IPS DF 6.9 (cell line): Measurements from ENCODE around the gene ITGAL.
"Not testable (repeated sequence)": the region's sequence is repeated elsewhere in the genome, so short reads cannot be mapped to it uniquely, and the experiment has no call there.

Experiments
- DNase-seq: peaks from one replicate; pipeline ENCODE4 v3.0.0-alpha.2; 2013; ENCODE audit warnings: low read depth, low spot score
- H3K27ac ChIP-seq: one replicate; pipeline ENCODE4 v1.5.1; 2013; ENCODE audit warnings: low read length, control low read depth
- H3K27me3 ChIP-seq: 2 replicates; pipeline ENCODE4 v1.6.1; 2013; ENCODE audit warnings: mild to moderate bottlenecking, low read length; ENCODE audit not compliant: control insufficient read depth, insufficient read depth
- H3K36me3 ChIP-seq: 2 replicates; pipeline ENCODE4 v1.6.1; 2013; ENCODE audit warnings: low read length; ENCODE audit not compliant: control insufficient read depth, insufficient read depth
- H3K4me1 ChIP-seq: 2 replicates; pipeline ENCODE4 v1.6.1; 2013; ENCODE audit warnings: low read length; ENCODE audit not compliant: control insufficient read depth, insufficient read depth
- H3K4me3 ChIP-seq: 2 replicates; pipeline ENCODE4 v1.5.1; 2013; ENCODE audit warnings: mild to moderate bottlenecking, low read length
- H3K9me3 ChIP-seq: 2 replicates; pipeline ENCODE4 v1.6.1; 2013; ENCODE audit warnings: low read length, inconsistent platforms; ENCODE audit not compliant: control insufficient read depth, insufficient read depth
- WGBS: extraction: QIAGEN DNeasy Blood & Tissue Kit; methylation state at CpG from one replicate; pipeline ENCODE4 v1.1.7; 2013; ENCODE audit warnings: mixed read lengths, missing lambda C conversion rate; ENCODE audit not compliant: insufficient read length, insufficient coverage; 5-methylcytosine and 5-hydroxymethylcytosine counted together

ITGAL gene

DNA sequence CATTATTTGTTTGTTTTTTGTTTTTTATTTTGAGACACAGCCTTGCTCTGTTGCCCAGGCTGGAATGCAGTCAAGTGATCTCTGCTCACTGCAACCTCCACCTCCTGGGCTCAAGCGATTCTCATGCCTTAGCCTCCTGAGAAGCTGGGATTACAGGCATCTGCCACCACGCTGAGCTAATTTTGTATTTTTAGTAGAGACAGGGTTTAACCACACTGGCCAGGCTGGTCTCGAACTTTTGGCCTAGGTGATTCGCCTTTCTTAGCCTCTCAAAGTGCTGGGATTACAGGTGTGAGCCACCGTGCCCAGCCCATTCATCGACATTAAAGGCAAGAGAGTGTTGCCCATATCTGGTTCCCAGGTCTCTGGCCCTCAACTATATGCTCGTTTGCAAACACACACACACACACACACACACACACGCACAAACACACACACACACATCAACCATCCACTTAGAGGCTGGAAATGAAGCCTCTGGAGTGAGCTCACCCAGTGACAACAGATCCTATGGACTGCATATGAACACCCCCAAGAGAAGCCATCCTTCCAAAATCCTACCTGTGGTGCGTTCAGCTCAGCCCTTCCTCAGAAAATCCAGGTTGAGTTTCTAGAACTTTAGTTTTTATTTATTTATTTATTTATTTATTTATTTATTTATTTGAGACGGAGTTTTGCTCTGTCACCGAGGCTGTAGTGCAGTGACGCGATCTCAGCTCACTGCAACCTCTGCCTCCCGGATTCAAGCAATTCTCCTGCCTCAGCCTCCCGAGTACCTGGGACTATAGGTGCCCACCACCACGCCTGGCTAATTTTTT, 14.6 kb upstream of the ITGAL start:
- no peak for DNase-seq
- H3K27ac ChIP-seq: no peak overlapping the region
- H3K4me3 ChIP-seq: no peak overlapping the region
- H3K36me3 ChIP-seq: no peaks in the 10 kb centered on the region
- no peaks in the 10 kb centered on the region for H3K9me3 ChIP-seq
- no peaks in the 10 kb centered on the region for H3K27me3 ChIP-seq
- H3K4me1 ChIP-seq: no peaks in the 10 kb centered on the region
- WGBS: no CpG with 5 or more reads among the region's 16 CpGs

DNA sequence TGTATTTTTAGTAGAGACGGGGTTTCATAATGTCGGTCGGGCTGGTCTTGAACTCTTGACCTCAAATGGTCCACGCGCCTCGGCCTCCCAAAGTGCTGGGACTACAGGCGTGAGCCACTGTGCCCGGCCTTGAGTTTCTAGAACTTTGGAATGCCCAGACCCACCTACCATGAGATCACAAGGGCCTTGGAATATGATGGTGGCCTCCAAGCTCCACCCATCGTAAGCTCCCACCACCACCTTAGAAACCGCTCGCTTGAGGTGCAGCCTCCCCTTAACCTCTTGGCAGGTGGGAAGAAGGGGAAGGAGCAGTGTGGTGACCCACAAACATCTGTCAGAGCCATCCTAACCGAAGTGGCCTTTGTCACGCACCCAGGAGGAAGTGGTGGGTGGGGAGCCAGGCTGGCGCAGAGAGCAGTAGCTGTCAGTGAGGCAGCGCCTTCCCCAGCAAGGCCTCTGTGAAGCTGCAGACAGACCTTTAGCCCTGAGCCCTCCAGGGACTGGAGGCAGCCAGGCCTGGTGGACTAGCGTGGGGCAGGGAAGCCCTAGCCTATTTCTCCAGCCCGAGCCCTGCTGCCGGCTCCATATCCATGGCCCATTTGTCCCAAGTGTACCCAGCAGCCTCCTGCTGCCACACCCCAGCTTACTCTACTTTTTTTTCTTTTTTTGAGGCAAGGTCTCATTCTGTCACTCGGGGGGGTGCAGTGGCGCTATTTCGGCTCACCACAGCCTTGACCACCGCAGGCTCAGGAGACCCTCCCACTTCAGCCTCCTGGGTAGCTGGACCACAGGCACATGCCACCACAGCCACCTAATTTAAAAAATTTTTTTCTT, 13.8 kb upstream of the ITGAL start:
- Histone ChIP-seq H3K27me3 (no peaks in the 10 kb centered on the region), H3K9me3 (no peaks in the 10 kb centered on the region), H3K4me1 (no peaks in the 10 kb centered on the region), H3K36me3 (no peaks in the 10 kb centered on the region), H3K4me3 (no peak overlapping the region), H3K27ac (no peak overlapping the region)
- WGBS: no CpG with 5 or more reads among the region's 22 CpGs
- no peak for DNase-seq

DNA sequence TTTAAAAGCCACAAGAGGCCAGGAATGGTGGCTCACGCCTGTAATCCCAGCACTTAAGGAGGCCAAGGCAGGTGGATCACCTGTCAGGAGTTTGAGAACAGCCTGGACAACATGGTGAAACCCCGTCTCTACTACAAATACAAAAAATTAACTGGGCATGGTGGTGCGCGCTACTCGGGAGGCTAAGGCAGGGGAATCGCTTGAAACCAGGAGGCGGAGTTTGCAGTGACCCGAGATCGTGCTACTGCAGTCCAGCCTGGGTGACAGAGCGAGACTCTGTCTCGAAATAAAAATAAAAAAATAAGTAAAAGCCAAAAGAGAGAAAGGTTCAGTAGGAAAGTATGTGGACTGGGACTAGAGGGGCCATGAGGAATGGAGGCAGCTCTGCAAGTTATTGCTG, 13.1 kb upstream of the ITGAL start:
- no peak for DNase-seq
- H3K4me1 ChIP-seq: no peaks in the 10 kb centered on the region
- no peaks in the 10 kb centered on the region for H3K9me3 ChIP-seq
- no peak overlapping the region for H3K27ac ChIP-seq
- no peaks in the 10 kb centered on the region for H3K27me3 ChIP-seq
- H3K36me3 ChIP-seq: no peaks in the 10 kb centered on the region
- no CpG with 5 or more reads among the region's 11 CpGs for WGBS
- no peak overlapping the region for H3K4me3 ChIP-seq

DNA sequence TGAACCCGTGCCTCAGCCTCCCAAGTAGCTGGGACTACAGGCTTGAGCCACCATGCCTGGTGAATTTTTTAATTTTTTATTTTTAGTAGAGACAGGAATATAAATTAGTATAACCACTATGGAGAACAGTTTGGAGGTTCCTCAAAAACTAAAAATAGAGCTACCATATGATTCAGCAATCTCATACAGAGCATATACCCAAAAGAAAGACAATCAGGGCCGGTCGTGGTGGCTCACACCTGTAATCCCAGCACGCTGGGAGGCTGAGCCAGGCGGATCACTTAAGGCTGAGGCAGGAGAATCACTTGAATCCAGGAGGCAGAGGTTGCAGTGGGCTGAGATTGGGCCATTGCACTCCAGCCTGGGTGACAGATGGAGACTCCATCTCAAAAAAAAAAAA, 11.1 kb upstream of the ITGAL start:
- H3K4me3 ChIP-seq, H3K27ac ChIP-seq, H3K9me3 ChIP-seq, H3K4me1 ChIP-seq, H3K36me3 ChIP-seq, DNase-seq, H3K27me3 ChIP-seq: not testable (repeated sequence)
- no CpG with 5 or more reads among the region's 5 CpGs for WGBS

DNA sequence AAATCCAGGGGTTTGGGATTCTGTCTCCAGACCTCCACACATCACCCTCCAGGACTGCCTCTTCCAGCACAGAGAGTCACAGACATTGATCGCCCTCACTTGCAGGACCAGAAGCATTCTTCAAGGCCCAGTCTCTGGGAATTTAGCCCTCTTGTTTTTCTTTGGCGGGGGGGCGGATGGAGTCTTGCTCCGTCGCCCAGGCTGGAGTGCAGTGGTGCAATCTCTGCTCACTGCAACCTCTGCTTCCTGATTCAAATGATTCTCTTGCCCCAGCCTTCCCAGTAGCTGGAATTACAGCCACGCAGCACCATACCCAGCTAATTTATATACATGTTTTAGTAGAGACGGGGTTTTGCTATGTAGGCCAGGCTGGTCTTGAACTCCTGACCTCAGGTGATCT, 8.5 kb upstream of the ITGAL start:
- Histone ChIP-seq H3K4me1 (no peaks in the 10 kb centered on the region), H3K4me3 (no peak overlapping the region), H3K9me3 (no peaks in the 10 kb centered on the region), H3K27ac (no peak overlapping the region), H3K27me3 (no peaks in the 10 kb centered on the region), H3K36me3 (no peaks in the 10 kb centered on the region)
- DNase-seq: no peak
- WGBS: no CpG with 5 or more reads among the region's 7 CpGs

- Histone ChIP-seq H3K27me3 (no peaks in the 10 kb centered on the region), H3K9me3 (no peaks in the 10 kb centered on the region), H3K4me1 (no peaks in the 10 kb centered on the region; the same call in 1 of the 2 replicates), H3K27ac (no peak overlapping the region), H3K4me3 (no peak overlapping the region), H3K36me3 (no peaks in the 10 kb centered on the region)
- WGBS: no CpG with 5 or more reads among the region's 3 CpGs
- no peak for DNase-seq
Observed at GRCh38 chr16:30470170-30470512, 2.4 kb upstream of the ITGAL start.

DNA sequence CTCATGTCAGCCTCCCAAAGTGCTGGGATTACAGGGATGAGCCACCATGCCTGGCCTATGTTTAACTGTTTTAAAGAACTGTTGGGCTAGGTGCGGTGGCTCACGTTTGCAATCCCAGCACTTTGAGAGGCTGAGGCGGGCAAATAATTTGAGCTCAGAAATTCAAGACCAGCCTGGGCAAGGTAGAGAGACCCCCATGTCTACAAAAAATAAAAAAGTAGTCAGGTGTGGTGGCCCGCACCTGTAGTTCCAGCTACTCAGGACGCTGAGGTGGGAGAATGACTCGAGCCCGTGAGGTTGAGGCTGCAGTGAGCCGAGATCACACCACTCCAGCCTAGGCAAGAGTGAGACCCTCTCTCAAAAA, 1.9 kb upstream of the ITGAL start:
- Histone ChIP-seq H3K27ac (no peak overlapping the region), H3K9me3 (no peaks in the 10 kb centered on the region), H3K4me1 (no peaks in the 10 kb centered on the region; the same call in 1 of the 2 replicates), H3K36me3 (no peaks in the 10 kb centered on the region), H3K27me3 (no peaks in the 10 kb centered on the region), H3K4me3 (no peak overlapping the region)
- no CpG with 5 or more reads among the region's 8 CpGs for WGBS
- no peak for DNase-seq

DNA sequence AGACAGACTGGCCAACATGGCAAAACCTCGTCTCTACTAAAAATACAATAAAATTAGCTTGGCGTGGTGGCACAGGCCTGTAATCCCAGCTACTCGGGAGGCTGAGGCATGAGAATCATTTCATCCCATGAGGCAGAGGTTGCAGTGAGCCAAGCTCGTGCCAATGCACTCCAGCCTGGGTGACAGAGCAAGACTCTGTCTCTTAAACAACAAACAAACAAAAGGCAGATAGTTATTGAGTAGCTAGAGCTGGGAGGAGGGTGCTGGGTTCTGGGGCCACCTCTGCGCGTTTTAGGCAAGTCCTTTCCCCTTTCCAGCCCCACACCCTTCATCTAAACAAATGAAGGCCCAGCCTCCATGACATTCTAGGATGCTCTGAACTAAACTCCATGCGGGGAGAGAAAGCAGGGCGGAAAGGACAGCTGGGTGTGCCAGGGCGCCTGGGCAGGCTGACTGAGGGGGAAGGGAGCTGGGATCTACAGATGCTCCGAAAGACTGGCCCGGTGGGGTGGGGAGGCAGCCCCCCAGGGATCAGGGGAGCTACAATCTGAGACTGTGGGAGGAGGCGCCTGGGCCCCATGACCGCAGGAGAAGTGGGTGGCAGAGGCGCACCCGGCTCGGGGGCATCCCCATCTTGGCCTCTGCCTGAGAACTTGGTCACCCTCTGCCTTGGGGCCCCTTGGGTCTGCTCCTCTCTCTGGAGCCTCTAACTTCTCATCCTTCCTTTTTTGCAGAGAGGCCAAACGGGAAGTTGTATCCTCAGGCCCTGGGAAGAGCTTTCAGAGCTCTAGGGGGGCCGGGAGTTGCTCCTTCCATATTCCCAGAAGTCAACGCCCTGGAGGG, 910 bp downstream of the ITGAL start:
- Histone ChIP-seq H3K27me3 (no peaks in the 10 kb centered on the region), H3K36me3 (no peaks in the 10 kb centered on the region), H3K4me3 (no peak overlapping the region), H3K9me3 (no peaks in the 10 kb centered on the region), H3K27ac (no peak overlapping the region), H3K4me1 (no peaks in the 10 kb centered on the region; the same call in 1 of the 2 replicates)
- no CpG with 5 or more reads among the region's 19 CpGs for WGBS
- no peak for DNase-seq

DNA sequence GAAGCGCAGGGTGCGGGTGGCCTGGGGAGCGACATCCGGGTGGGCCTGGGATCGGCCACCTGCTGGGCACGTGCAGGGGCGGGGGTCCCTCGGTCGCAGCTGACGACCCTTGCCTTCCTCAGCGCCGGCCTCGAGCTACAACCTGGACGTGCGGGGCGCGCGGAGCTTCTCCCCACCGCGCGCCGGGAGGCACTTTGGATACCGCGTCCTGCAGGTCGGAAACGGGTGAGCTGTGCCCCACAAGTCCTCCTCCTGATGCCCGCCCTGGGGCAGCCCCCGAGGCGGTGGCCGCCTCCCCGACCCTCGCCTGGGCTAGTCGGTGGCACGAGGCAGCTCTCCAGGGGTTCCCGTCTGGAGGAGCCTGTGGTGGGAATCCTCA, 1.5 kb downstream of the ITGAL start:
- no peaks in the 10 kb centered on the region; the same call in 1 of the 2 replicates for H3K4me1 ChIP-seq
- WGBS: no CpG with 5 or more reads among the region's 35 CpGs
- H3K36me3 ChIP-seq: no peaks in the 10 kb centered on the region
- H3K27me3 ChIP-seq: no peaks in the 10 kb centered on the region
- no peak for DNase-seq
- no peaks in the 10 kb centered on the region for H3K9me3 ChIP-seq
- H3K27ac ChIP-seq: no peak overlapping the region
- H3K4me3 ChIP-seq: no peak overlapping the region

DNA sequence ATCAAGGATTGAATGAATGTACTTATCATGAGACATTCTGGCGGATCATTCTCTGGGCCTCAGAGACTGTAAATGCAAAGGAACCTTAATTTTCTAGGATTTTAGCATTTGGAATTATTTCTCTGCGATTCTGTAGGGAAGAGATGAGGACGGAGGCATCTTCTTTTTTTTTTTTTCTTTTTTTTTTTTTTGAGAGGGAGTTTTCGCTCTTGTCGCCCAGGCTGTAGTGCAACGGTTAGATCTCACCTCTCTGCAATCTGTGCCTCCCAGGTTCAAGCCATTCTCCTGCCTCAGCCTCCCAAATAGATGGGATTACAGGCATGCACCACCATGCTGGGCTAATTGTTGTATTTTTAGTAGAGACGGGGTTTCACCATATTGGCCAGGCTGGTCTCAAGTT, 2.1 kb downstream of the ITGAL start:
- H3K9me3 ChIP-seq: no peaks in the 10 kb centered on the region
- DNase-seq: no peak
- H3K36me3 ChIP-seq: no peaks in the 10 kb centered on the region
- no peaks in the 10 kb centered on the region for H3K27me3 ChIP-seq
- no CpG with 5 or more reads among the region's 7 CpGs for WGBS
- H3K27ac ChIP-seq: no peak overlapping the region
- H3K4me3 ChIP-seq: no peak overlapping the region
- no peaks in the 10 kb centered on the region; the same call in 1 of the 2 replicates for H3K4me1 ChIP-seq
